AML-193 (cell line): ENCODE results near the gene SPRR2G.
"Not testable (repeated sequence)": the region's sequence is repeated elsewhere in the genome, so short reads cannot be mapped to it uniquely, and the experiment has no call there.

Source experiments
- DNase-seq, 2 experiments: peaks; one replicate each; lab custom pipeline; 2025; lab: John Stamatoyannopoulos, UW

Gene SPRR2G

DNA sequence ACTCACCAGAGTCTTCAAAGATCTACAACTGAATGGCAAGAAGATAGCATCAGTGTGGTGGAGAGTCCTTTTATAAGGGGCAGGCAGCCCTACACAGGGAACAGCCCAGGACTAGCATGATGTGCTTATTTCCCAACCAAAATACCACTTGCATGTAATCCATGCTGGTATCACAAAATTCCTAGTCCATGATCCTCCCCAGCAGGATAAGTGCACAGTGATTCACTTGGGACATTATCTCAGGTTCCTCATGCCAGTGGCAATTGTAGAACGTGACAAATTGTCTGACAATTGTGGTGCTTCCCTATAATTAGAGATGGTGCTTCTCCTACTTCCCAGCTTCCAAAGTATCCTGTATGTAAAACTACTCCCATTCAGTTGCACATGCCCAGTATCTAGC lies at the start of gene SPRR2G:
TSS of gene SPRR2G (minus strand) at position 45 of the 400 bp plus-strand sequence. CDS start 780 bp downstream, outside the sequence.
- no peak for DNase-seq

DNA sequence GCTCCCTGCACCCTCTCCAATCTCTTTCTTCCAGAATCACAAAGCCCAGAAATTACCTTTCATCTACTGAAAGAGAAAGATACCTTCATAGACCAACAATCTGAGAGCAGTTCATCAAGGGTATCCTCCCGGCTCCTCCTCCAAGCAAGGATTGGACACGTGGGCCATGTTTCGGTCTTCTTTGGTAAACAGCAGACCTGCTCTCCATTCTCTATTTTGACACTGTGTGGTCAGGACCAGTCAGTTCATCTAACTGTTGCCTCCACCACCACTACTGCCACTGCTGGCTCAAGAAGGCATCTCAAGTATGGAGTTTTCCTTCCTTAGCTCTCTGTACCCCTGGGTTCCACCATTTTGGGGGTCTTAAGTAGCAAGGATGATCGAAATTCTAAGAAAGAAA lies 44.5 kb upstream of the SPRR2G start:
- DNase-seq = no peak

DNA sequence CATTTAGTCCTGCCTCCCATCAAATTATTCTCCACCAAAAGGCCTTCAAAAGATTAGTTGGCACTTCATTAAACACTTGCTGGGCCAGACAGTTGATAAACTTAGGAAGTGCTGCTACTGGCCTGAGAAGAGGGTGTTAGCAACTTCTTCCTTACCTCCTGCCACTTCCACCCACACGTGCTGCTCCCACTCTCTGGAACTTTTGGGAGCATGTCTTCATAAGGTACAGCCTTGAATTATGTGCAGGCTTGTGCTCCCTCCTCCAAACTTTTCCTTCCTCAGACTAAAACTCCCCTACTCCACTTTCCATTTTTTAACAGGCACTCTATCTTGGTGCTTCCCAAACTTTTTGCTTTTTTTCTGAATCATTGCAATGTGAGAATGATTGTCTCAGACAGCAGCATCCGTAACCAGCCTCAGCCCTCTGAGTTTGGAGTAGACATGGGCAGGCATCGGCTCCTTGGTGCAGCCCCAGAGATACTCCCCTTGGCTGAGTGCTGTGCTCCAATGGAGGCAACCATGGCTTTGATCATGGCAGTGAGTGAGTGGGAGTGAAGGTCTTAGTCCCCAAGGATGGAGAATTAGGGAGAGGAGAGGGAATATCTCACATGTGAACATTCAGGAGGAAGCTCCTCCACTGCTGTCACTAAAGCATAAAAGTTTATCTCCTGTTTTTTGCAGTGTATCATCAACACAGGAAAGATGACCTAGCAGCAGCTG lies 43.8 kb upstream of the SPRR2G start:
- DNase-seq = no peak

DNA sequence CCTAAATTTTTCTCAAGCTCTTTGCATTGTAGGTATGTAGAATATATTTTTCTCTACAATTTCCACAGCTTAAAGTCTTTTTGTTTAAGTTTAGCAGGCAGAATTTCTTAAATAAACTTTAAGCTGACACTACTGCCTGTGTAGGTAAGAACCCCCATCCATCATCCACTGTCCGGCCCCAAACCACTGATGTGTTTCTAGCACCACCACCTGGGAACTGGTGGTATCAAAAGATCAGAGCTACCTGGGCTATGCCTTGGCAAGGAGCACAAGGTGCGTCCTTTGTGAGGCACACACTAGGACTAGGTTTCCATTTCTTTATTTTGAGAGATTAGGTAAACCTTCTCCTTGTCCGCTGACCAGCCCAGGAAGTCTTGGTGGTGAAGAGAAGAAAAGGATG lies 42.0 kb upstream of the SPRR2G start:
- no peak for DNase-seq

DNA sequence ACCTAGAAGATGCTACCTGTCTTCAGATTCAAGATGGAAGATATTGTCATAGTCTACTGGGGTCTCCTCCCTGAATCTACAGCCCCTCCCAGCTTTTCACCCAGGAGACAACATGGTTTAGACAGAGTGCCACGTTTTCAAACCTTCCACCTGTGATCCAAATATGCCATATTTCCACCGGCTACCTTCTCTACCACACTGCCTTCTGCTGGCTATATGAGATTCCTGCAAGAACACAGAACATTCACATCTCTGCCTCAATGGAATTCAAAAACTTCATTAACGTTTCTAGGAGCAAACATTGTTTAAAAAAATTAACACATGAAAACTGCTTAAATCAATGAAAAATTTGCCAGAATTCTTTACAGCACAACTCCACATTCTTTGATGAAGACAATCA lies 39.7 kb upstream of the SPRR2G start:
- DNase-seq = no peak

DNA sequence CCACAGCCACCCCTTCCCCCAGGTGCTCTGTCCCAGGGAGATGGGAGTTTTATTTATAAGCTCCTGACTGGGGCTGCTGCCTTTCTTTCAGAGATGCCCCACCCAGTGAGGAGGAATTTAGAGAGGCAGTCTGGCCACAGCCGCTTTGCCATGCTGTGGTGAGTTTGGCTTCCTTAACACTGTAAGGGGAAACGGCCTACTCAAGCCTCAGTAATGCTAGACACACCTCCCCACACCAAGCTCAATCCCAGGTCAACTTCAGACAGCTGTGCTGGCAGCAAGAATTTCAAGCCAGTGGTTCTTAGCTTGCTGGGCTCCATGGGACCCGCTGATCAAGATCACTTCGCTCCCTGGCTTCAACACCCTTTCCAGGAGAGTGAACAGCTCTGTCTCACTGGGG lies 37.6 kb upstream of the SPRR2G start:
- DNase-seq = not testable (repeated sequence)

DNA sequence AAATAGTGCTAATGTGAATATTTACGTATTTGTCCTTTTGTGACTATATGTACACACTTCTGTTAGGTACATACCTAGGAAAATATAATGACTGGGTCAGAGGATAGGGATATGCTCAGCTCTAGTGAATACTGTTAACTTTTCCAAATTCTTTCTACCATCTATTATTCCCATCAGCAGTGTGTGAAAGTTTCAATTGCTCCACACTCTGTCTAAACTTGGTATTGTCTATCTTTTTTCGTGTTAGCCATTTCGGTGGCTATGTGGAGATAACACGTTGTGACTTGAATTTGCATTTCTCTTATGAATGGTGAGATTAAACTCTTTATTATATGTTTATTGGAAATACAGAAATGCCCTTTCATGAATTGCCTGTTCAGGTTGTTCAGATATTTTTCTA lies 29.9 kb upstream of the SPRR2G start:
- DNase-seq = no peak

DNA sequence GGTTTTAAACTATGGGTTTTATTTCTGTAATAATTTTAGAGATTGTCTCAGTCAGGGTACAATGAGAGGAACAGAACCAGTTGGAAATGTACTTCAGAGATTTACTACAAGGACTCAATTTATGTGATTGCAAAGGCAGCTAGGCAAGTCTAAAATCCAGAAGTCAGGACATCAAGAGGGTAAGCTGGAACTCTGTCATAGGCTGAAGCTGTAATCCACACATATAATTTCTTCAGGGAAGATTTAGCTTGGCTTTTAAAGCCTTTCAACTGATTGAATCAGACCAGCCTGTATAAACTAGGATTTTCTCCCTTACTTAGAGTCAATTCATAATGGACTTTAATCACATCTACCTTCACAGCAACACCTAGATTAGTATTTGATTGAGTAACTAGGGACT lies 28.2 kb upstream of the SPRR2G start:
- DNase-seq = no peak

DNA sequence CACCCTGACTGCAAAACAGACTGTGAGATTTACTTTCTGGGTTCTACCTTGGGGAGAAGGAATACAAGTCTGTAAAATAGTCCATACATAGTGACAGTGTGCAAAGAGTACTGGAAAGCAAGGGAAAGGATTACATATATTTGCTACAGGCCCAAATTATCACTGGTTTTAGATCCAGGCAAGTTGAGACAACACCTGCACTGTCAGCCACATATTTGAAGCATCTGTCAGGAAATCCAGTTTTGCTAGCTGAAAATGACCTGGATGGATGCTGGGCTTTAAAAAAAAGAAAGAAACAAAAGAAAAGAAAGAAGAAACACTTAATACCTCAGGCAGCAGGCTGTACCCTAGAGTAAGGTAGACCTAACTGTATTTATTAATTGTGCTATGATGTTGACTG lies 23.9 kb upstream of the SPRR2G start:
- no peak for DNase-seq

DNA sequence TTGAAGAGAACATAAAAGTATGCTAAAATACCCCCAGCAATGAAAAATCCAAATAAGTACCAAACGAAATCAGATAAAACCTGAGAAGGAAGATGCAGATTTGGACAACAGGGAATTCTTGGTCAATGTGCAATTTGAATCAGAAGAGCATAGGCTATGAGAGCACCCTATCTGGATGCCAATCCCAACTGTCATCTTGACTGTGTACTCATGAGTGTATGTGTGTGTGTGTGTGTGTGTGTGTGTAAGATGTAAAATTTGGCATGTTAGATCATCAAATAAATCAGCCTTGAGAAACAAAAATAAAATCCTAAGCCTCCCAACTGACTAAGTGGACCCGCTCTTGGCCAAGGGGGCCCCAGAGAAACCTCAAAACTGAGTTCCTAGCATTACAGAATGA lies 18.0 kb upstream of the SPRR2G start:
- DNase-seq = no peak

DNA sequence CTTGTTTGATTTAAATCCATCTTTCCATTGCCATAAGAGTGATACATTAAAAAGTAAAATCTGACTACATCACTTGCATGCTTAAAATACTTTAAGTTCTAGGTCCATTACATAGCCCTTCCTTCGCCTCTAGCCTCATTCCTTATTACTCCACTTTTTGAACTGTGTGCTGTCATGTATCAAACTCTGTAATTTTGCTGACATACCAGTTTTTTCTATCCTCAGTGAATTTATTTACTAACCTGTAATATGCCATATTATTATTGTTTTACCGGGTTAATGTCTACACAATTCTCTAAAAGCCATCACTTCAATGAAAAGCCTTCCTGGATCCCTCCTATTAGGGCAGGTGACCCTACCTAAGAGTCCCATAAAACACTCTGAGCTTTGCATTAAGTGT lies 4.9 kb upstream of the SPRR2G start:
- no peak for DNase-seq

DNA sequence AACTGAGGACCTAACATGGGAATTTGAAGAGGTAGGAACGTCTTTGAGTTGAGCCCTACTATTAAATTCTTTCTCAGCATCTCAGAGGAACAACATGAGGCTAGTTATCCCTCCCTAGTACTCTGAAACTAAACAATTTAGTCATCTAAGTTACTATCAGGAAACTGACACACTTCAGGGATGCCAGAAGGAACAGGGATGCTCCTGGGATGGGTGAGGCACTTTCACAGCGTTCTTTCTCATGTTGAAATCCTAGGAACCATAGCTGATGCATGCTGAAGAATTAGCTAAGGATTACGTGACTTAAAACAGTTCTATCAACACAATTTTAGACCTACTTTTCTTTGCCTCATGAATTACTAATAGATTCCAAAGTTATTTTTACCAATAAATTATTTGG lies 1.8 kb upstream of the SPRR2G start:
- DNase-seq = no peak

DNA sequence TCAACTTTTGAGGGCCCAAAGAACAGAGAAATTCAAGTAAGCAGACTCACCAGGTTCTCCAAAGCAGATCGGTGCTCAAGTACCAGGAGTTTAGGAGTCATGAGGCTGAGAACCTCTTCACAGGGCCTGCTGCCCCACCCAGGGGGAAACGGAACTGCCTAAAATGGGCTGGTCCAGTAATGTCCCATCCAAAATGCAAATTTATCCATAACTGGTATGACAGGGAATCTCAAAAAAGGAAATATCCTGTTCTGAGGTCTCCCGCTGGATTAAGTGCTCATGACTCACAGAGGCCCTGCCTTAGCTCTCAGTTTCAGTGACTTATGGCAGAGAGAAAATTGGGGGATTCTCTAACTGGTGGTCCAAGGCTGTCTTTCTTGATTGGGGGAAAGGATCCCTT lies 9.3 kb downstream of the SPRR2G start:
- no peak for DNase-seq

DNA sequence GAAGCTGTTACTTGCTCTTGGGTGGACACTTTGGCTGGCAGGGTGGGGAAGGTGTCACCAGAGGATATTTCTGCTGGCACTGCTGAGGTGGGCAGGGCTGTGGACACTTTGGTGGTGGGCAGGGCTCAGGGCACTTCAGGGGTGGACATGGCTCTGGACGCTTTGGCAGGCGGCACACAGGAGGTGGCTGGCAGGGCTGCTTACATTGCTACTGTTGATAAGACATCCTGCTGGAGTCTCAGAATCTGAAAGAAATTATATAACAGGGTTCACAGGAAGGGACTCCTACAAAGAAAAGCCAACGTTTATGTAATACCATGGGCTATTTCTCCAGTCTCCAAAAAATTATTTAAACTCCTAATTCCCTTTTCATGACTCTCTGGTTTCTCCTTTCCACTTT lies 10.2 kb downstream of the SPRR2G start:
- no peak for DNase-seq

DNA sequence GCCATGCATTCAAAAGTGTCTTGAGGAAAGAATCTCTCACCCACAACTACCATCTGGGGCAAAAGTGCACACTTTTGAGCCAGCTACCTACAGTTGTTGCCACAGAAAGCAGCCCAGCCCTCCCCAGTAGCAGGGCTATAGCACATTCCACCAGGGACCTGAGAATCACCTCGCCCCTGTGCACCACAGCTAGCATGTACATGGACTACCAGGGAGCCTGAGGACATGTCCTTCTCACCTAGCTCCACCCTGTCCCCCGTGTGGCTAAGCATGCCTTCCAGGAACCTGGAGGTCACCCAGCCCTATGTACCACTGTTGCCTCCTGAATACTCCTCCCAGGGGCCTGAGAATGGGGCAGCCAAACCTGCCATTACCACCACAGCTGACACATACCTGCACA lies 16.9 kb downstream of the SPRR2G start:
- no peak for DNase-seq

DNA sequence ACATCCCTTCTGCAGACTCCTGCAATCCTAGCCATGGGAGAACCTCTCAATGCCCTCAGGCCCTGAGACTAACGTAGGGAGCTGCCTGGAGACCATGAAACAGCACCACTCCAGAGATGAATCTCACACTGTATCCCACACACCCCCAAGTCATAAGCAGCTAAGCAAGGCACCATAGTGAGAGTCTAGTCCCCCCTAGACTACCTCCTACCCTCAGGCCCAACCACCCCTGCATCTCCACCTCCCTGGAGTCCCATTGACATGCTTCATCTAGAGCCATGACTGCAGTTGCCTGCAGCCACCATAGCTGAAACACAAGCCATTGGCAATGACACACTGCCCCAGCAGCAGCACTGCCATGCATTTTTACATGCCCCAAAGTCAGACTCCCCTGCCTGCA lies 17.4 kb downstream of the SPRR2G start:
- DNase-seq = no peak

DNA sequence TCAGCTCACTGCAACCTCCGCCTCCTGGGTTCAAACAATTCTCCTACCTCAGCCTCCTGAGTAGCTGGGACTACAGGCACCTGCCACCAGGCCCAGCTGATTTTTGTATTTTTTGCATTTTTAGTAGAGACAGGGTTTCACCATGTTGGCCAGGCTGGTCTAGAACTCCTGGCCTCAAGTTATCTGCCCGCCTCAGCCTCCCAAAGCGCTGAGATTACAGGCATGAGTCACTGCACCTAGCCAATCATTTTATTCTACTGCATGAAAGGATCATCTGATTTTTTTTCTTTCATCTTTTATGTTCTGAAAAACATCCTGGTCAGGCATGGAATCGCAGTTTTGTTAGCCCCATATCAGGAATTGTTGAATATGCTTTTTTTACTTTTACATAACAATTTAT lies 22.0 kb downstream of the SPRR2G start:
- not testable (repeated sequence) for DNase-seq

DNA sequence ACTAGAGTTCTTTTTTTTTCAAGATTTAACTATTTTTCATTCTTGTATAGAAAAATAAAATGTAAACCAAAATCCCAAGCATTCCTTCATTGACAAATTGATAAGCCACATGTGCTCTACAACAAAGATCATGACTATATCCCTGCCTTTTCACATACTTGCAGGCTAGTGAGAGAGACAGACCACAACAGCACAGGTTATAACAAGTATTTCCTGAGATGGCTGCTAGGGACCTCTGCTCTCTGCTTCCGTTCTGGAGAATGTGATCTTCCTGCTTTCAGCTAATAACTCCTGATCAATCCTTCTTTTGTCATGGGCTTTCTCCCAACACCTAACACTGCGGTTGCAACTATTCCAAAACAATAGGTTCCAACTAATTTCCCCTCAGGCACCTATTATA lies 23.4 kb downstream of the SPRR2G start:
- DNase-seq = no peak

DNA sequence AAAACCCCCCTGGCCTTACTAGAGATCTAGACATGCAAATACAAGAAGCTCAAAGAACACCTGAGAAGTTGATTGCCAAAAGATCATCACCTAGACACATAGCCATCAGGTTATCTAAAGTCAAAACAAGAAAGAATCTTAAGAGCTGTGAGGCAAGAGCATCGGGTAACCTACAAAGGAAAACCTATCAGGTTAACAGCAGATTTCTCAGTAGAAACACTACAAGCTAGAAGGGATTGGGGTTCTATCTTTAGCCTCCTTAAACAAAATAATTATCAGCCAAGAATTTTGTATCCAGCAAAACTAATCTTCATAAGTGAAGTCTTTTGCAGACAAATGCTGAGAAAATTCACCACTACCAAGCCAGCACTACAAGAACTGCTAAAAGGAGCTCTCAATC lies 25.2 kb downstream of the SPRR2G start:
- no peak for DNase-seq

DNA sequence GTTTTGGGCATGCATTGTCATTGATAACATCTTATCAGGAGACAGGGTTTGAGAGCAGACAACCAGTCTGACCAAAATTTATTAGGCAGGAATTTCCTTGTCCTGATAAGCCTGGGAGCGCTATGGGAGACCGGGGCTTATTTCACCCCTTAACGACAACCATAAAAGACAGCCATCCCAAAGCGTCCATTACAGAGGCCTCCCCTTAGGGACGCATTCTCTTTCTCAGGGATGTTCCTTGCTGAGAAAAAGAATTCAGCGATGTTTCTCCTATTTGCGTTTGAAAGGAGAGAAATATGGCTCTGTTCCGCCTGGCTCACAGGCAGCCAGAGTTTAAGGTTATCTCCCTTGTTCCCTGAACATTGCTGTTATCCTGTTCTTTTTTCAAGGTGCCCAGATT lies 26.9 kb downstream of the SPRR2G start:
- not testable (repeated sequence) for DNase-seq

DNA sequence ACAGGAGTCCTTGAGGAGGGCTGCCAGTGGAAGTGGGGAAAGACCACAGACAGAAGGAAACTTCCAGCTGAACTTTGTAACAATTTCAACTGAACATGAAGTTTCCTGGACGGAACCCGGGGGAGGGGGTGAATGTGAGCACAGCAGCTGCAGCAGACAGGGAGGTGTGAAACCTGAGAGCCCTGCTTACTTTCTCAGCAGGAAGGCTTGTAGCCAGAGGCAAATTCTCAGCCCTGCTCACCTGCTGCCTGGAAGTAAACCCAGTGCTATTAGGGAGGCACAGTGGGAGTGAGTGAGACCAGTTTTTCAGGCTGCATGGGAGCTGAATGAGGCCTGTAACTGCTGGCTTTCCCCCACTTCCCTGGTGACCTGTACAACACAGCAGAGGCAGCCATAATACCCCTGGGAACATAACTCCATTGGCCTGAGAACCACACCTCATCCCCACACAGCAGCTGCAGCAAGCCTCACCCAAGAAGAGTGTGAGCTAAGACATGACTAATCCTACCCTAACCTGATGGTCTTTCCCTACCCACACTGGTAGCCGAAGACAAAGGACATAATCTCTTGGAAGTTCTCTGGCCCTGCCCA lies 27.8 kb downstream of the SPRR2G start:
- no peak for DNase-seq

DNA sequence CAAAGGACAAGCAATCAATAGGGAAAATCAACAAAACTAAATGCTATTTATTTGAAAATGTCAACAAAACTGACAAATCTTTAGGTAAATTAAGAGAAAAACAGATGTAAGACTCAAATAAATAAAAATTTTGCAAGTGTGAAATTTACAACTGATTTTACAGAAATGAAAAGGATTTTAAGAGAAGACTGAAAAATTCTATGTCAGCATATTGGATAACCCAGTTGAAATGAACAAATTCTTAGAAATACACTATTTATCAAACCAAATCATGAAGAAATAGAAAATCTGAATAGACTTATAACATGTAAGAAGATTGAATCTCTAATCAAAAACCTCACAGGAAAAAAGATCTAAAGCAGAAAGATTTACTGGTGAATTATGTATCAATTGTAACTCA lies 29.7 kb downstream of the SPRR2G start:
- DNase-seq = no peak

DNA sequence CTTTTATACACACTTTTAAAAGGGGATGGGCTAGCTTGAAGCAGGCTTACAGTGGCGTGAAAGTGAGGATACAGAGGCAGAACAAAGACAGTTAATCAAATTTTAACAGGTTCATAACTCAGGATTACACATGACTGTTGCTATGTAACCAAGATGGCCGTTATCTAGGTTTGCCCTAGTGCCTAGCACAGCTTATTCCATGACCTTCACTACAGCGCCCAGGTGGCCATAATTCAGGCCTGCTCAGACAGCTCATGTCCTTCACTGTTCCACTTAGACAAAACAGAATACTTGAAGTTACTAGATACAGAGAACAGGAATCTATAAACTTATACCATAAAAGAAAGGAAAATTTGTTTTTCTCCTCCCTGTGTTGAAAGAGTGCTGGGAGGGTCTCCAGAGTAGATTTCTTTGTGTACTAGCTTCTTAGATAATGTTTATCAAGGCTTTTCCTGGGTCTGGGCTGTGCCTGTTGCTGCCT lies 31.2 kb downstream of the SPRR2G start:
- DNase-seq = no peak

DNA sequence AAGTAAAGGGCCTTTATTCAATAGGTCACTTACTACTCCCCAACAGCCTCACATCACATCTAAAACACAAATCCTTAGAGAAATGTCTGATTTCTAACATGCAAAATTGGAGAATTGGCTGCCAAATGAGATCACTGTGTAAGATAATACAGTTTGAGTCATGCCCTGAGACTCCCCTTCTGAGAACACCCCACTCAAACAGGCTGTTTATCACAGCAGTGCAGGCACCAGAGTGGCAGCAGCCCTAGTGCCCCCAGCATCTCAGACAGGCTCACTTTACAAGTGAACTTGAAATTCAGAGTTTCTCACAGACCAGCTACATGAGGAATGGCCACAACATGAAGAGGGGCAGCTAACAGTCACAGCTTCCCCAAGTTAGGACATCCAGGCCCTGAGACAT lies 35.4 kb downstream of the SPRR2G start:
- not testable (repeated sequence) for DNase-seq
